Neural cell (in vitro differentiated cells): ENCODE results near the gene MR1. TPM values are rescaled to one million over a fixed set of nuclear protein-coding genes. Genes with fewer than 3 reads are reported as not detected.

Source experiments
- H2AFZ ChIP-seq: fragments of 200-600, 300-800 bp; sonication (generic), shearing (Covaris generic); 2 replicates; pipeline ENCODE4 v1.6.0; 2014; ENCODE audit warnings: low read depth, mild to moderate bottlenecking, antibody characterized with exemption, low read length, moderate library complexity
- H3F3A ChIP-seq: fragments of 200-600 bp; shearing (Covaris generic); 2 replicates; pipeline ENCODE4 v1.6.1; 2016; ENCODE audit warnings: mild to moderate bottlenecking, moderate library complexity, mixed read lengths, antibody characterized with exemption, low read length; ENCODE audit not compliant: insufficient read depth, poor library complexity, severe bottlenecking
- H3K27ac ChIP-seq: fragments of 200-600, 300-800 bp; sonication (generic), shearing (Covaris generic); 2 replicates; pipeline ENCODE4 v1.5.1; 2014; ENCODE audit warnings: mild to moderate bottlenecking, low read length, moderate library complexity
- H3K27me3 ChIP-seq: fragments of 300-800, 200-600 bp; sonication (generic), shearing (Covaris generic); 2 replicates; pipeline ENCODE4 v1.6.0; 2014; ENCODE audit warnings: mild to moderate bottlenecking, low read depth, low read length, moderate library complexity; ENCODE audit not compliant: insufficient read depth
- H3K36me3 ChIP-seq: fragments of 300-800, 200-600 bp; sonication (generic), shearing (Covaris generic); 2 replicates; pipeline ENCODE4 v1.5.1; 2014; ENCODE audit warnings: mild to moderate bottlenecking, antibody characterized with exemption, low read length, moderate library complexity; ENCODE audit not compliant: insufficient read depth
- H3K4me2 ChIP-seq: fragments of 300-800, 200-600 bp; sonication (generic), shearing (Covaris generic); 2 replicates; pipeline ENCODE4 v1.6.0; 2014; ENCODE audit warnings: mild to moderate bottlenecking, low read length
- H3K4me3 ChIP-seq: fragments of 300-800, 200-600 bp; sonication (generic), shearing (Covaris generic); 2 replicates; pipeline ENCODE4 v1.5.1; 2014; ENCODE audit warnings: mild to moderate bottlenecking, low read length, moderate library complexity
- H3K79me2 ChIP-seq: fragments of 200-600 bp; shearing (Covaris generic); replicated peaks from 2 replicates; pipeline ENCODE4 v1.6.0; 2014; ENCODE audit warnings: mild to moderate bottlenecking, low read length, moderate library complexity; ENCODE audit not compliant: insufficient read depth
- H3K9ac ChIP-seq: fragments of 300-800, 200-600 bp; sonication (generic), shearing (Covaris generic); 2 replicates; pipeline ENCODE4 v1.6.1; 2016; ENCODE audit warnings: mild to moderate bottlenecking, low read length, mixed read lengths
- H3K9me2 ChIP-seq: fragments of 200-600 bp; shearing (Covaris generic); 2 replicates; pipeline ENCODE4 v1.6.1; 2016; ENCODE audit warnings: mild to moderate bottlenecking, low read length, mixed read lengths; ENCODE audit not compliant: insufficient read depth
- H3K9me3 ChIP-seq: fragments of 200-600, 300-800 bp; sonication (generic), shearing (Covaris generic); 2 replicates; pipeline ENCODE4 v1.6.1; 2016; ENCODE audit warnings: mild to moderate bottlenecking, mixed run types, low read length, moderate library complexity, mixed read lengths
- H4K20me1 ChIP-seq: fragments of 200-600 bp; shearing (Covaris generic); 2 replicates; pipeline ENCODE4 v1.6.1; 2016; ENCODE audit warnings: mild to moderate bottlenecking, mixed run types; ENCODE audit not compliant: insufficient read depth
- CTCF ChIP-seq: fragments of 450-650 bp; IDR thresholded peaks from 2 replicates; pipeline ENCODE4 v1.5.1; 2014; ENCODE audit warnings: antibody characterized with exemption, mild to moderate bottlenecking, moderate library complexity; ENCODE audit not compliant: poor library complexity, severe bottlenecking
- EP300 ChIP-seq: fragments of 450-650 bp; conservative IDR thresholded peaks from 2 replicates; pipeline ENCODE4 v1.6.1; 2014; ENCODE audit warnings: antibody characterized with exemption, mild to moderate bottlenecking, moderate library complexity; ENCODE audit not compliant: poor library complexity, severe bottlenecking
- EZH2 ChIP-seq: fragments of 200-600, 300-800 bp; shearing (Covaris generic), sonication (generic); IDR thresholded peaks from 2 replicates; pipeline ENCODE4 v1.6.1; 2014; ENCODE audit warnings: antibody characterized with exemption, low read length, borderline replicate concordance, mild to moderate bottlenecking; ENCODE audit not compliant: insufficient read depth, poor library complexity, severe bottlenecking
- MXI1 ChIP-seq: fragments of 450-650 bp; conservative IDR thresholded peaks from 2 replicates; pipeline ENCODE4 v1.6.1; 2014; ENCODE audit warnings: antibody characterized with exemption, mild to moderate bottlenecking; ENCODE audit not compliant: poor library complexity, severe bottlenecking
- POLR2AphosphoS5 ChIP-seq: IDR thresholded peaks from 2 replicates; pipeline ENCODE4 v1.6.1; 2012
- RAD21 ChIP-seq: fragments of 450-650 bp; conservative IDR thresholded peaks from 2 replicates; pipeline ENCODE4 v1.6.1; 2014; ENCODE audit warnings: antibody characterized with exemption, mild to moderate bottlenecking, moderate library complexity
- REST ChIP-seq: IDR thresholded peaks from 2 replicates; pipeline ENCODE4 v1.6.1; 2012; ENCODE audit warnings: borderline replicate concordance
- SMC3 ChIP-seq: fragments of 450-650 bp; conservative IDR thresholded peaks from 2 replicates; pipeline ENCODE4 v1.6.1; 2014; ENCODE audit warnings: antibody characterized with exemption, mild to moderate bottlenecking, moderate library complexity; ENCODE audit not compliant: poor library complexity
- TAF1 ChIP-seq: IDR thresholded peaks from 2 replicates; pipeline ENCODE4 v1.6.1; 2012; ENCODE audit warnings: low read depth
- polyA plus RNA-seq: library from polyadenylated mRNA; depleted of rRNA; stranded (reverse); fragments of >200 nt; gene quantifications from 2 replicates; pipeline ENCODE4 v1.2.3, GENCODE V29; 2014

Gene MR1
- polyA plus RNA-seq, 1 donor from 2014 or later = not detected

- H4K20me1 ChIP-seq = no peaks in the 10 kb centered on the region
- peak overlapping the region; percentile 96 for H3K4me2 ChIP-seq
- H3F3A ChIP-seq = peaks cover 3% of the 10 kb centered on the region
- H3K27ac ChIP-seq = no peak overlapping the region
- no peaks in the 10 kb centered on the region for H3K9me3 ChIP-seq
- no peaks in the 10 kb centered on the region for H3K36me3 ChIP-seq
- no peaks in the 10 kb centered on the region for H3K27me3 ChIP-seq
- H3K9me2 ChIP-seq = no peaks in the 10 kb centered on the region
- TF ChIP-seq MXI1 (no peak), TAF1 (no peak), CTCF (no peak), POLR2AphosphoS5 (no peak), EZH2 (no peak)
- H3K4me3 ChIP-seq = peak overlapping the region; percentile 92
- H3K9ac ChIP-seq = peak overlapping the region; percentile 90
- H2AFZ ChIP-seq = no peak overlapping the region
- H3K79me2 ChIP-seq = peaks cover 50% of the 10 kb centered on the region
Measured at GRCh38 chr1:181021159-181021558, 12.6 kb upstream of the MR1 start.

GRCh38 chr1:181021811-181022434 is 11.9 kb upstream of the MR1 start:
- peak overlapping the region; percentile 90 for H3K9ac ChIP-seq
- no peaks in the 10 kb centered on the region for H3K9me3 ChIP-seq
- no peaks in the 10 kb centered on the region for H3K27me3 ChIP-seq
- H4K20me1 ChIP-seq = no peaks in the 10 kb centered on the region
- peaks cover 44% of the 10 kb centered on the region for H3K79me2 ChIP-seq
- peak overlapping the region; percentile 84 for H2AFZ ChIP-seq
- peak overlapping the region; percentile 90 for H3K27ac ChIP-seq
- H3F3A ChIP-seq = peaks cover 3% of the 10 kb centered on the region
- H3K36me3 ChIP-seq = no peaks in the 10 kb centered on the region
- no peaks in the 10 kb centered on the region for H3K9me2 ChIP-seq
- peak overlapping the region; percentile 92 for H3K4me3 ChIP-seq
- peak overlapping the region; percentile 96 for H3K4me2 ChIP-seq
- TF ChIP-seq TAF1 (no peak), POLR2AphosphoS5 (peak; percentile 15)

GRCh38 chr1:181023265-181024057 is 10.3 kb upstream of the MR1 start:
- no peaks in the 10 kb centered on the region for H3K9me2 ChIP-seq
- no peak overlapping the region for H3K4me2 ChIP-seq
- H3K27me3 ChIP-seq = no peaks in the 10 kb centered on the region
- peak overlapping the region; percentile 92 for H3K4me3 ChIP-seq
- no peaks in the 10 kb centered on the region for H4K20me1 ChIP-seq
- TF ChIP-seq RAD21 = no peak
- no peak for TF ChIP-seq CTCF
- TF ChIP-seq POLR2AphosphoS5 = no peak
- no peak for TF ChIP-seq REST
- TF ChIP-seq EZH2 = no peak
- TF ChIP-seq EP300 = no peak
- TF ChIP-seq MXI1 = no peak
- TF ChIP-seq TAF1 = no peak
- no peak for TF ChIP-seq SMC3
- no peaks in the 10 kb centered on the region for H3K36me3 ChIP-seq
- H3K79me2 ChIP-seq = peaks cover 33% of the 10 kb centered on the region
- peaks cover 3% of the 10 kb centered on the region for H3F3A ChIP-seq
- peak overlapping the region; percentile 90 for H3K9ac ChIP-seq
- peak overlapping the region; percentile 90 for H3K27ac ChIP-seq
- no peaks in the 10 kb centered on the region for H3K9me3 ChIP-seq
- H2AFZ ChIP-seq = peak overlapping the region; percentile 1
